Transverse colon (tissue), 3 donors: ENCODE data around the gene CNTNAP2.

Source experiments
- CTCF ChIP-seq, 5 experiments: fragments of 200-600 bp in 3 of 5; fragments of 450-650 bp in 2 of 5; sonication (generic) in 3 of 5; IDR thresholded peaks; 1 replicate in 2 of 5; 2 replicates in 3 of 5; pipeline ENCODE4 v1.5.1; 2016 to 2017; ENCODE audit warnings: antibody characterized with exemption in 5 of 5, inconsistent platforms in 3 of 5, mild to moderate bottlenecking in 2 of 5, moderate library complexity in 1 of 5
- EP300 ChIP-seq: sonication (generic); formaldehyde crosslinking; IDR thresholded peaks from one replicate; pipeline ENCODE4 v1.6.1; 2017; ENCODE audit warnings: antibody characterized with exemption, low read depth
- POLR2A ChIP-seq: fragments of 450-650 bp; IDR thresholded peaks from one replicate; pipeline ENCODE4 v1.6.1; 2016; ENCODE audit warnings: antibody characterized with exemption, mild to moderate bottlenecking, moderate library complexity

- no peak for TF ChIP-seq EP300
- no peak for TF ChIP-seq CTCF (IDR thresholded peaks at IDR 0.05)
- no peak for TF ChIP-seq POLR2A
Observed at GRCh38 chr7:147535701-147536111, 1419.1 kb downstream of the CNTNAP2 start.
